Measurements from ENCODE around the gene TMEM238L.

TMEM238L gene

DNA sequence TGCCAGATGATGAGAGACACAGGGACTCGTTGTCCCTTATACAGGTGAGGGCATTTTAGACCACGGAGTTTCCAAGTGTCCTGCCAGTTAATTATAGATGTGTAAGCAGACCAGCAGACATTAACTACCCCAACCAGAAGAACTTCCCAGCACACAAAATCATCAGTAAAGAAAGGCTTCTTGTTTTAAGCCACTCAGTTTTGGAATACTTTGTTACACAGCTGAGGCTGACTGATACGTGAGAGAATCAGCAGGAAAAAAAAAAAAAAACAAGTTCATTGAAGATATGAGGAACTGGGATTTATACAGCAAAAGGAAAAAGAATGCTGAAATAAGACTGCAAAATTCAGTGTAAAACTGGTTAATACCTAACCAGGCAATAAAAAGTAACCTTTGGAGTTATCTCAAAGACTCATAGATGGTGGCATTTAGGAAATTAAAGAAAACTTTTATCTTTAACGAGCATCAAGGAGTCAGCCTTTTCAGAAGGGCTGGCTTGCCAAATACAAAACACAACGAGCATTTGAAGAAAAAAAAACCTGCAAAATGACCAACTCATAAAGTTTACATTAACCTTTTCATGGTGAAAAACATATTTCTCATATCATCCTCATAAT, 28.1 kb downstream of the TMEM238L start:
- TF ChIP-seq, protein P1, sequence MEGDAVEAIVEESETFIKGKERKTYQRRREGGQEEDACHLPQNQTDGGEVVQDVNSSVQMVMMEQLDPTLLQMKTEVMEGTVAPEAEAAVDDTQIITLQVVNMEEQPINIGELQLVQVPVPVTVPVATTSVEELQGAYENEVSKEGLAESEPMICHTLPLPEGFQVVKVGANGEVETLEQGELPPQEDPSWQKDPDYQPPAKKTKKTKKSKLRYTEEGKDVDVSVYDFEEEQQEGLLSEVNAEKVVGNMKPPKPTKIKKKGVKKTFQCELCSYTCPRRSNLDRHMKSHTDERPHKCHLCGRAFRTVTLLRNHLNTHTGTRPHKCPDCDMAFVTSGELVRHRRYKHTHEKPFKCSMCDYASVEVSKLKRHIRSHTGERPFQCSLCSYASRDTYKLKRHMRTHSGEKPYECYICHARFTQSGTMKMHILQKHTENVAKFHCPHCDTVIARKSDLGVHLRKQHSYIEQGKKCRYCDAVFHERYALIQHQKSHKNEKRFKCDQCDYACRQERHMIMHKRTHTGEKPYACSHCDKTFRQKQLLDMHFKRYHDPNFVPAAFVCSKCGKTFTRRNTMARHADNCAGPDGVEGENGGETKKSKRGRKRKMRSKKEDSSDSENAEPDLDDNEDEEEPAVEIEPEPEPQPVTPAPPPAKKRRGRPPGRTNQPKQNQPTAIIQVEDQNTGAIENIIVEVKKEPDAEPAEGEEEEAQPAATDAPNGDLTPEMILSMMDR (IDR thresholded peaks at IDR 0.05; ENCODE audit: borderline replicate concordance, insufficient read depth, low read depth, low read length), result no peak
- no peak overlapping the region for H3K4me3 ChIP-seq (ENCODE audit: low read depth, low read length)

DNA sequence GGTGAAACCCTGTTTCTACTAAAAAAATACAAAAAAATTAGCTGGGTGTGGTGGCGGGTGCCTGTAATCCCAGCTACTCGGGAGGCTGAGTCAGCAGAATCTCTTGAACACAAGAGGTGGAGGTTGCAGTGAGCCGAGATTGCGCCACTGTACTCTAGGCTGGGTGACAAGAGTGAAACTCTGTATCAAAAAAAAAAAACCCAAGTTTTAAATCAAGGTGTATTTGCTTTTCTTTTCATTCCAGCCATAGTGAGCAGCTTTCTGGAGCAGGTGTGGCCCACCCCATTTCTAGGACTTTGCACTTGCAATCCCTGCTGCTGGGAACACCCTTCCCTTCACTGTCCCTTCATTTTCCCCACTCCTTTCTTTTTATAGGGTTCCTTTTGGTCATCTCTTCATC, 28.8 kb downstream of the TMEM238L start:
- no peak overlapping the region for H3K4me3 ChIP-seq (ENCODE audit: low read depth, low read length)
- TF ChIP-seq, protein P1 (IDR thresholded peaks at IDR 0.05; ENCODE audit: borderline replicate concordance, insufficient read depth, low read depth, low read length), result no peak

DNA sequence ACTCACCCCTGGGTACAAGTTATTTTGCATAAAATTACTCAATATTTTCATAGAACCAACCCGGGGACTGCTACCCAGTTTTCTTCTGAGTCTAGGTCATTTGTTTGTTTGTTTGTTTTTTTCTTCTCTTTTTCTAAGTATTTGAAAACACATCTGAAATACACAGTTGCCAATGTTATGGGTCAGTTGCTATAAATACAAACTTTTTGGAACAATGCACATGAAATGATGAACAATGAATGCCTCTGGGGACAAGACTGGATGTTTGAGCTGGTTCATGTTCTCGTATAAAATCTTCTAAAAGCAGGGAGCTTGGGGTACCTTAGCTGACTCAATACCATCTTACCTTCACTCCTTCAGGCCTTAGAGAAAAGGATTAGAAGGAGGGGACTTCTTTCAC, 30.5 kb downstream of the TMEM238L start:
- TF ChIP-seq, protein P1 (IDR thresholded peaks at IDR 0.05; ENCODE audit: borderline replicate concordance, insufficient read depth, low read depth, low read length), result no peak
- H3K4me3 ChIP-seq (ENCODE audit: low read depth, low read length), result no peak overlapping the region

DNA sequence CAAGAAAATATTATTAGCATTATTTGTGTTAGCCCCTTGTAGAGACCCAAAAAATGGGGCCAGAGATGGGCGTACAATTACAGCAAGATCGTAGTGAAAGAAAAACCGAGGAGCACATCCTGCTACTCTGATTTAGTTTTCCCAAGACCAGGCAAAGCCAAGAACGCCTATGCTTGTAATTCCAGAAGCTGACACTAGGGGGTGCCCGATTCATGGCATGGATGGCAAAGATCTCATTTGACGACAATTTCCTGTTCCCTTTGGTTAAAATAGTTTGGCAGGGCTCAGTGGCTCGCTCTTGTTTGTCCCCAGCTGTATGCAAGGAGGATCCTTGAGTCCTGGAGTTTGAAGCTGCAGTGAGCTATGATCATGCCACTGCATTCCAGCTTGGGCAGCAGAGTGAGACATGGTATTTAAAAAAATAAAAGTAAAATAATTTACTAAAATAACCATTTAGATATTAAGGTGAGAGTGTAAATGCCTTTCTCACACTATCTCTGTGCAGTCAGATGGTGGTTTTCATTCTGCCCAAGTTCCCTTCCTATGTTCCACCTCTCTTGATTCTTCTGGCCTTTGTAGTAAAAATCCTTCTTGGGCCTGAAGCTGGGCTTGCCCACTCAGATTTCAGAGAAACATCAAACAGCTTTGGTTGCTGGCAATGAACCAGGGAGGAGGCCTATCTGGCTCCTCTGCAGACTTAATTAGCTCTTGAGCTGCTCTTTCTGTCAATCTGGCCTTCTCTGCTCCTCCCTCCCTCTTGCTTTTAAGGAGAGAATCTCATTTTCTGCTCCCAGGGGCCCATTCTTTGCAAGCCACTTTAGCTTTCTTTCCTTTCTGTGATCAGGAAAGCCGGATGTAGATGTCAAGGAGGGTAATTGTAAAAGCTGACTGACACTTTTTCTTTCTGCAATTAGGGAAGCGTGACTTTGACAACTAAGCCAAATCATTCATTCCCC, 31.2 kb downstream of the TMEM238L start:
- TF ChIP-seq, protein P1 (IDR thresholded peaks at IDR 0.05; ENCODE audit: borderline replicate concordance, insufficient read depth, low read depth, low read length), result peak; percentile 88
- H3K4me3 ChIP-seq (ENCODE audit: low read depth, low read length), result no peak overlapping the region

DNA sequence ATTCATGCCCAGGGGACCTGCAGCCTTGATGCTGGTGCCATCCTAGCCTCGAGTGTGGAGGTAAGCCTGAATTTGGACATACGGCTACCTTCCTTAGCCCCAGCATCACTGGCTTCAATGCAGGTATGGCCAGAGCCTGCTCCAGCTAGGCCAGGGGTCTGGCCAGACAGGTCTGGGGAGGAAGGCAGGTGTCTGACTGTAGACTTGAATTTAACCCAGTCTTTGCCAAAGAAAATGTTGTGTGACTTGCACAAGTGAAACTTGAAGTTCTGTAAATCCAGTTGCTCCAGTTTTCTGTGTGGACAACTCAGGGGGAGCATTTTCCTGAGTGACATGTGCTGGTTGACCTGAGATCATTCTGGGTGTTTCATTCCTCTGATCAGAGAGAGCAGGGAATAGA, 32.8 kb downstream of the TMEM238L start:
- H3K4me3 ChIP-seq (ENCODE audit: low read depth, low read length), result no peak overlapping the region
- TF ChIP-seq, protein P1 (IDR thresholded peaks at IDR 0.05; ENCODE audit: borderline replicate concordance, insufficient read depth, low read depth, low read length), result no peak

DNA sequence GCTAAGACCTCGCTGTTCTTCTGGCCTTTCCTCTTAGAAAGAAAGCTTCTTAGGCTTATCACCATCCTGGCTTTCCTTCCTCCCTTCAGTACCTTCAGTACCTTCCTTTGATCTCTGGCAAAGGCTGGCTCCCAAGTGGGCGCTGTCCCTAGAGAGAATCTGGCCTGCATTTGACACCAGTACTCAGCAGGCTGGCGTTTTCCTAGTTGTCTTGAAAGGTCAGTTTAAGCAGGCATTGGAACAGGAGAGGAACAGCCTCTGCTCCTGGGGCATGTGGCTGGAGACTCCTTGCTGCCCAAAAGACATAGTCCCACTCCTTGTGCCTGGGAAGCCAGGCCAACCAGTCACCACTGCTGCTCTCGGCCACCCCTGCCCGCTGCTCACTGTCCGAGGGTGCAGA, 34.1 kb downstream of the TMEM238L start:
- H3K4me3 ChIP-seq (ENCODE audit: low read depth, low read length), result no peak overlapping the region
- TF ChIP-seq, protein P1 (IDR thresholded peaks at IDR 0.05; ENCODE audit: borderline replicate concordance, insufficient read depth, low read depth, low read length), result no peak
